ENCODE results near the gene GAS2.

GAS2 gene

DNA sequence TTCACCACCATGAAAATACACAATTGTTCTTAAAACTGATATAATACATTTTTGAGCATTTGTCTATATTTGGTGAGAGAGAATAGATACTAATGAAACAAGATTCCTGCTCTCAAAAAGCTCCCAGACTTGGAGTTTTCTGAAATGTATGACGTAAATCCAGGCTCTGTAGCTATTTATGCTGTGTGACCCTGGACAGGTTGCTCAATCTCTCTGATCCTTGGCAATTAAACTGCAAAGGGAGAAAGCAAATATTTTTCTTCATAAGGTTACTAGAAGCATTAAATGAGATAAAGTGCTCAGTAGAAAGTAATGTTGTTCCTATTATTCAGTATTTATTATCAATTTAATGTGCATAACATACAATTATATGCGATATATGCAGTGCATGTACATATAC is 120.6 kb downstream of the GAS2 start:
- H3K9me3 ChIP-seq (ENCODE audit: control insufficient read depth, low read length) = no peaks in the 10 kb centered on the region
- peaks cover 2% of the 10 kb centered on the region for H3K4me1 ChIP-seq (ENCODE audit: control insufficient read depth, insufficient read depth, low read length, poor library complexity, severe bottlenecking)
- no peaks in the 10 kb centered on the region for H3K36me3 ChIP-seq (ENCODE audit: control insufficient read depth, insufficient read depth, low read length)
- WGBS, 2 experiments (ENCODE audit: insufficient coverage in 2 of 2) = 100% methylated on average over 1 of the region's 2 CpGs
- H3K4me3 ChIP-seq (ENCODE audit: extremely low read depth, insufficient read depth, low read length, poor library complexity, severe bottlenecking) = no peak overlapping the region
- no peak overlapping the region for H3K27ac ChIP-seq (ENCODE audit: low read depth, low read length, severe bottlenecking)

DNA sequence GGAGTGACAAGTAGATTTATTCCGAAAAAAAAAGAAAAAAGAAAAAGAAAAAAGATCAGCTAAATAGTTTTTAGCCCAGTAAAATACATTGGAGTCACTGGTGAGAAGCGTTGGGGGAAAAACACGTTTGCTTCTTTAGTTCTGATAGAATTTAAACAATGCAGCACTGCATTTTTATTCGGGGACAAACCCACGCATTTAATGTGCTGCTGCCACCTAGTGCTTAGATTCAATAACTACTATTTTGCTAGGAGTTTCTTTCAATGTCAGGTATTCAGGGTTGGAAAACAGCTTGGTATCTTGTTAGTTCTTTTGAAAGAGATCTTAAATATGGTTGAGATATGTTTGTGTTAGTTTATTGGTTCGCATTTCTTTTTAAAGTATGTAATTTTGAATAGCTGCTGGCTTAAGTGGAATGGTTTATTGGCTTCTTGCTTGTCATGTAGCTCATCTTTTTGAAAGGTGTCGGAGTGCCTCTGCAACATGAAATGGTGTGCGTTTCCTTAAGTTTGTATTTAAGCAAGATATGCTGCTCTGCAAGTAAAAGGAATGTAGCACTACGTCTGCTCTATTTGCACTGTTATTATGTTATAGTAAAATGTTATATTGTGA is 121.2 kb downstream of the GAS2 start:
- Histone ChIP-seq H3K9me3 (ENCODE audit: control insufficient read depth, low read length) (no peaks in the 10 kb centered on the region), H3K4me1 (ENCODE audit: control insufficient read depth, insufficient read depth, low read length, poor library complexity, severe bottlenecking) (peaks cover 5% of the 10 kb centered on the region), H3K4me3 (ENCODE audit: extremely low read depth, insufficient read depth, low read length, poor library complexity, severe bottlenecking) (no peak overlapping the region), H3K36me3 (ENCODE audit: control insufficient read depth, insufficient read depth, low read length) (no peaks in the 10 kb centered on the region), H3K27ac (ENCODE audit: low read depth, low read length, severe bottlenecking) (no peak overlapping the region)
- 0 to 27% methylated on average over 3 to 8 of the region's 9 CpGs for WGBS, 2 experiments (ENCODE audit: insufficient coverage in 2 of 2)

- peaks cover 5% of the 10 kb centered on the region for H3K4me1 ChIP-seq (ENCODE audit: control insufficient read depth, insufficient read depth, low read length, poor library complexity, severe bottlenecking)
- no peak overlapping the region for H3K4me3 ChIP-seq (ENCODE audit: extremely low read depth, insufficient read depth, low read length, poor library complexity, severe bottlenecking)
- H3K27ac ChIP-seq (ENCODE audit: low read depth, low read length, severe bottlenecking) = no peak overlapping the region
- H3K36me3 ChIP-seq (ENCODE audit: control insufficient read depth, insufficient read depth, low read length) = no peaks in the 10 kb centered on the region
- 61 to 62% methylated on average over 2 to 3 of the region's 3 CpGs for WGBS, 2 experiments (ENCODE audit: insufficient coverage in 2 of 2)
- H3K9me3 ChIP-seq (ENCODE audit: control insufficient read depth, low read length) = no peaks in the 10 kb centered on the region
Observed at GRCh38 chr11:22792497-22792896, 126.1 kb downstream of the GAS2 start.

DNA sequence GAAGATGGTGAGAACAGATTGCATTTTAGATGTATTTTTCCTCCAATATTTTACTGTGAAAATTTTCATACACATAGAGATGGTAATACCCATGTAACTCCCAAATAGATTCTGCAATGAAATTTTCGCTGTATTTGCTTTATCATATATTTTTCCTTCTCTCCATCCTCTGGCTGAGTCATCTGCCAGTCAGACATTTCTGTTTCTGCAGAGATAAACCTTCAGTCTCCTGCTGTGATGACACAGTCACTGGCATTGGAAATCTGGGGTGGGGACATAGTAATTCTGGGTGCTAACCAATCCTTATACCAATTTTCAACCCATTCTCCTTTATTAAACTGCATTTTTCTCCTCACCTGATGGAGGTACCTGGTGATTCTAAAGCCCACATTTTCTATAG is 129.5 kb downstream of the GAS2 start:
- WGBS, 2 experiments (ENCODE audit: insufficient coverage in 2 of 2) = 100% methylated on average over 1 of the region's 1 CpG
- H3K36me3 ChIP-seq (ENCODE audit: control insufficient read depth, insufficient read depth, low read length) = no peaks in the 10 kb centered on the region
- H3K4me3 ChIP-seq (ENCODE audit: extremely low read depth, insufficient read depth, low read length, poor library complexity, severe bottlenecking) = no peak overlapping the region
- H3K27ac ChIP-seq (ENCODE audit: low read depth, low read length, severe bottlenecking) = no peak overlapping the region
- H3K9me3 ChIP-seq (ENCODE audit: control insufficient read depth, low read length) = no peaks in the 10 kb centered on the region
- H3K4me1 ChIP-seq (ENCODE audit: control insufficient read depth, insufficient read depth, low read length, poor library complexity, severe bottlenecking) = peaks cover 5% of the 10 kb centered on the region

DNA sequence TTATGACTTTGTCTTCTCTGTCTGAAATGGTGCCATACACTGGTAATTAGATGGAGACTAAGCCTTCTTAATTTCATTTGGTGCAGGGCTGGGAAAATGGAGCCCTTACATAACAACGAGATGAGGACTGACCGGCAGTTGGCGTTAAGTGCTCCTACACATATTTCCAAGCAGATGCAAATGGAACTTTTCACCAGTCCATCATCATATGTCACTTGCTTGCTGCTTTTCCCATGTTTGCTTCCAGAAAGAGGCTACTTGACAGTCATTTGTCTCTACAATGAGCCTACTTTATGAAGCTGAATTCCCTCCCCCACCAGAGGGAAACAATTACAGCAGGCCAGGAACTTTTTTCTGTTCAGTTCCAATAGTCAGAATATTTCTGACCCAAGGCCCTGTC is 130.6 kb downstream of the GAS2 start:
- Histone ChIP-seq H3K9me3 (ENCODE audit: control insufficient read depth, low read length) (no peaks in the 10 kb centered on the region), H3K4me1 (ENCODE audit: control insufficient read depth, insufficient read depth, low read length, poor library complexity, severe bottlenecking) (peaks cover 3% of the 10 kb centered on the region), H3K36me3 (ENCODE audit: control insufficient read depth, insufficient read depth, low read length) (no peaks in the 10 kb centered on the region), H3K27ac (ENCODE audit: low read depth, low read length, severe bottlenecking) (no peak overlapping the region), H3K4me3 (ENCODE audit: extremely low read depth, insufficient read depth, low read length, poor library complexity, severe bottlenecking) (no peak overlapping the region)
- 90 to 100% methylated on average over 2 to 3 of the region's 3 CpGs for WGBS, 2 experiments (ENCODE audit: insufficient coverage in 2 of 2)

- Histone ChIP-seq H3K4me1 (ENCODE audit: control insufficient read depth, insufficient read depth, low read length, poor library complexity, severe bottlenecking) (no peaks in the 10 kb centered on the region), H3K9me3 (ENCODE audit: control insufficient read depth, low read length) (no peaks in the 10 kb centered on the region), H3K27ac (ENCODE audit: low read depth, low read length, severe bottlenecking) (no peak overlapping the region), H3K36me3 (ENCODE audit: control insufficient read depth, insufficient read depth, low read length) (no peaks in the 10 kb centered on the region), H3K4me3 (ENCODE audit: extremely low read depth, insufficient read depth, low read length, poor library complexity, severe bottlenecking) (no peak overlapping the region)
- 71% methylated on average over 1 of the region's 1 CpG; no CpG with 5 or more reads in 1 of the 2 experiments for WGBS, 2 experiments (ENCODE audit: insufficient coverage in 2 of 2)
Observed at GRCh38 chr11:22798901-22799300, 132.5 kb downstream of the GAS2 start.

- WGBS, 2 experiments (ENCODE audit: insufficient coverage in 2 of 2) = 95 to 100% methylated on average over 1 to 2 of the region's 5 CpGs
- Histone ChIP-seq H3K27ac (ENCODE audit: low read depth, low read length, severe bottlenecking) (no peak overlapping the region), H3K36me3 (ENCODE audit: control insufficient read depth, insufficient read depth, low read length) (no peaks in the 10 kb centered on the region), H3K9me3 (ENCODE audit: control insufficient read depth, low read length) (no peaks in the 10 kb centered on the region), H3K4me3 (ENCODE audit: extremely low read depth, insufficient read depth, low read length, poor library complexity, severe bottlenecking) (no peak overlapping the region), H3K4me1 (ENCODE audit: control insufficient read depth, insufficient read depth, low read length, poor library complexity, severe bottlenecking) (no peaks in the 10 kb centered on the region)
Observed at GRCh38 chr11:22800482-22800881, 134.1 kb downstream of the GAS2 start.

GRCh38 chr11:22802861-22803260 is 136.4 kb downstream of the GAS2 start:
- 78 to 89% methylated on average over 3 of the region's 4 CpGs for WGBS, 2 experiments (ENCODE audit: insufficient coverage in 2 of 2)
- H3K27ac ChIP-seq (ENCODE audit: low read depth, low read length, severe bottlenecking) = no peak overlapping the region
- no peaks in the 10 kb centered on the region for H3K9me3 ChIP-seq (ENCODE audit: control insufficient read depth, low read length)
- no peaks in the 10 kb centered on the region for H3K4me1 ChIP-seq (ENCODE audit: control insufficient read depth, insufficient read depth, low read length, poor library complexity, severe bottlenecking)
- no peaks in the 10 kb centered on the region for H3K36me3 ChIP-seq (ENCODE audit: control insufficient read depth, insufficient read depth, low read length)
- no peak overlapping the region for H3K4me3 ChIP-seq (ENCODE audit: extremely low read depth, insufficient read depth, low read length, poor library complexity, severe bottlenecking)

GRCh38 chr11:22807391-22807790 is 141.0 kb downstream of the GAS2 start:
- Histone ChIP-seq H3K36me3 (ENCODE audit: control insufficient read depth, insufficient read depth, low read length) (no peaks in the 10 kb centered on the region), H3K27ac (ENCODE audit: low read depth, low read length, severe bottlenecking) (no peak overlapping the region), H3K4me1 (ENCODE audit: control insufficient read depth, insufficient read depth, low read length, poor library complexity, severe bottlenecking) (no peaks in the 10 kb centered on the region), H3K9me3 (ENCODE audit: control insufficient read depth, low read length) (peaks cover 5% of the 10 kb centered on the region), H3K4me3 (ENCODE audit: extremely low read depth, insufficient read depth, low read length, poor library complexity, severe bottlenecking) (no peak overlapping the region)
- WGBS, 2 experiments (ENCODE audit: insufficient coverage in 2 of 2) = 80 to 100% methylated on average over 1 of the region's 2 CpGs

- Histone ChIP-seq H3K4me1 (ENCODE audit: control insufficient read depth, insufficient read depth, low read length, poor library complexity, severe bottlenecking) (no peaks in the 10 kb centered on the region), H3K27ac (ENCODE audit: low read depth, low read length, severe bottlenecking) (no peak overlapping the region), H3K36me3 (ENCODE audit: control insufficient read depth, insufficient read depth, low read length) (no peaks in the 10 kb centered on the region), H3K4me3 (ENCODE audit: extremely low read depth, insufficient read depth, low read length, poor library complexity, severe bottlenecking) (no peak overlapping the region), H3K9me3 (ENCODE audit: control insufficient read depth, low read length) (peaks cover 5% of the 10 kb centered on the region)
- WGBS, 2 experiments (ENCODE audit: insufficient coverage in 2 of 2) = no CpG with 5 or more reads among the region's 2 CpGs
Observed at GRCh38 chr11:22807855-22808570, 141.6 kb downstream of the GAS2 start.

DNA sequence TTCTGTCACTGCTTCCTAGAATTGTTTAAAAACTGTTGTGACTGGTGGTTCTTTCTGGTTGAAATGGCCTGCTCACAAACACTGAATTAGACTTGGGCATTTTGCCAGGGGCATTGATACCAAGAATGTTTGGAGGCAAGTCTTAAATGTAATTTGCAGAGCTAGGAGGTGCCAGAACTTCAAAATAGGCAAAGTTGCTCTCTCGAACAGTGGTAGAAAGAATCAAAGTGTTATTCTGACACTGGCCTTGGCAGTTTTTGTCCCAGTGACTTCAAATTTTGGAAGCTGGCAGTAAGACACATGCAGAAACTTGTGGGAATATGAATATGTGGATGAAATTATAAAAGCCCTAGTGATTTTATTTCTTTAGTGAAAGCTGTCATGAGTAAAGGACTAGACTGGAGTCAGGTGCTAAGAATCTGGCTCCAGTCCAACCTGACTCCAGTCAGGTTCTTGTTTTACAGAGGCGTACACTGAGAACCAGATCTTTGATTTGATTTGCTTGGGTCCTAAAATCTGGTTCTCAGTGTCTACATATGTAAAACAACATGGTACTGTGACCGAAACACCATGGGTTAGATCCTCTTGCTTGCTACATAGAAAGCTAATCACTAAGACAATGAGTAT is 142.3 kb downstream of the GAS2 start:
- peaks cover 5% of the 10 kb centered on the region for H3K9me3 ChIP-seq (ENCODE audit: control insufficient read depth, low read length)
- no peaks in the 10 kb centered on the region for H3K36me3 ChIP-seq (ENCODE audit: control insufficient read depth, insufficient read depth, low read length)
- no peak overlapping the region for H3K4me3 ChIP-seq (ENCODE audit: extremely low read depth, insufficient read depth, low read length, poor library complexity, severe bottlenecking)
- H3K4me1 ChIP-seq (ENCODE audit: control insufficient read depth, insufficient read depth, low read length, poor library complexity, severe bottlenecking) = no peaks in the 10 kb centered on the region
- H3K27ac ChIP-seq (ENCODE audit: low read depth, low read length, severe bottlenecking) = no peak overlapping the region
- WGBS, 2 experiments (ENCODE audit: insufficient coverage in 2 of 2) = 94 to 96% methylated on average over 2 to 3 of the region's 3 CpGs
